Measurements from ENCODE around the gene SLC2A11.
A peak's percentile ranks its signal among the peaks of the same experiment; 100 is the strongest.

Gene SLC2A11, protein sequence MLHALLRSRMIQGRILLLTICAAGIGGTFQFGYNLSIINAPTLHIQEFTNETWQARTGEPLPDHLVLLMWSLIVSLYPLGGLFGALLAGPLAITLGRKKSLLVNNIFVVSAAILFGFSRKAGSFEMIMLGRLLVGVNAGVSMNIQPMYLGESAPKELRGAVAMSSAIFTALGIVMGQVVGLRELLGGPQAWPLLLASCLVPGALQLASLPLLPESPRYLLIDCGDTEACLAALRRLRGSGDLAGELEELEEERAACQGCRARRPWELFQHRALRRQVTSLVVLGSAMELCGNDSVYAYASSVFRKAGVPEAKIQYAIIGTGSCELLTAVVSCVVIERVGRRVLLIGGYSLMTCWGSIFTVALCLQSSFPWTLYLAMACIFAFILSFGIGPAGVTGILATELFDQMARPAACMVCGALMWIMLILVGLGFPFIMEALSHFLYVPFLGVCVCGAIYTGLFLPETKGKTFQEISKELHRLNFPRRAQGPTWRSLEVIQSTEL

GRCh38 chr22:23857606-23858483 lies at the start of gene SLC2A11:
SLC2A11 (plus strand) TSS chr22:23857875; CDS start chr22:23858000, 125 bp downstream.
- DNase-seq (ENCODE audit: low read depth in 2 of 2), result peak; percentile 92 to 94

- no peak for DNase-seq (ENCODE audit: low read depth in 2 of 2)
Measured at GRCh38 chr22:23812378-23812777, 45.3 kb upstream of the SLC2A11 start.

- no peak for DNase-seq (ENCODE audit: low read depth in 2 of 2)
Measured at GRCh38 chr22:23815541-23816155, 42.0 kb upstream of the SLC2A11 start.

DNA sequence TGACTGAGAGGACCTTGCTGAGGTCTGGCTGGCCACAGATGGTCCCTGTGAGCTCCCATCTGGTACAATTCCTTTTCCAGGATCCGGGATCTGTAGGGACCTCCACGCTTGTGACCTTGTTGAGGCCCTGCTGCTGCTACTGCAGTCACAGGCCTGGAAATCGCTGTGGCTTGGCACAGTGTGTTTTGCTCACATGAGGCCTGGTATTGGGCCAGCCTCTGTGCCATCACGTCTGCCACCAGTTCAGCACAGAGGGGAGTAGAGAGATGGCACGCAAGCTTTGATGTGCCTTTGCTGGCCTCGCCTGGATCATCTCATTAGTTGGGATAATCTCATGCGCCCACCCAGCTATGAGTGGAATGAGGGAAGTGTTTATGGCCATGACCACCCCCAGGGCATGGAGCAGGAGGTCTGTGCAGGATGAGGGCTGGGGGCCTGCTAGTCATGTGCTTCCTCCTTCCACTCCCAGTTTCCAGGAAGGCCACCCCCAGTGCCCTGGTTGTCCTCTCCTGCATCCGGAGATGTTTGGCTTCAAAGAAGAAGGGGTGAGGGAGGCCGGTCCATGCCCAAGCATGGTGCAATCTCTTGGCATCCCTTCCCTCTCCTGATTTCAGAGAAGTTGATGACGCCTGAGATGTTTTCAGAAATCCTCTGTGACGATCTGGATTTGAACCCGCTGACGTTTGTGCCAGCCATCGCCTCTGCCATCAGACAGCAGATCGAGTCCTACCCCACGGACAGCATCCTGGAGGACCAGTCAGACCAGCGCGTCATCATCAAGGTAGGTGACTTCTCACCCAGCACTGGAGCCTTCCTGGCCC lies 41.3 kb upstream of the SLC2A11 start:
- DNase-seq (ENCODE audit: low read depth in 2 of 2), result no peak

- no peak for DNase-seq (ENCODE audit: low read depth in 2 of 2)
Measured at GRCh38 chr22:23817146-23817545, 40.5 kb upstream of the SLC2A11 start.

DNA sequence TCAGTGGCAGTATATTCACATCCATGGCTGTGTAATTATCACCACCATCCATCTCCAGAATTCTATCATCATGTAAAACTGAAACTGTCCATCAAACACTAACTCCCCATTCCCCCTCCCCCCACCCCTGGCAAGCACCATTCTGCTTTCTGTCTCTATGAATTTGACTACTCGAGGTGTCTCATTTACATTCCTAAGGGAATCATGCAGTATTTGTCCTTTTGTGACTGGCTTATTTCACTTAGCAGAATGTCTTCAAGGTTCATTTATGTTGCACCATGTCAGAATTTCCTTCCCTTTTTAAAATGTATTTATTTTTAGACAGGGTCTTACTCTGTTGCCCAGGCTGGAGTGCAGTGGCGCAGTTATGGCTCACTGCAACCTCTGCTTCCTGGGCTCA lies 39.1 kb upstream of the SLC2A11 start:
- no peak for DNase-seq (ENCODE audit: low read depth in 2 of 2)

GRCh38 chr22:23820748-23821211 lies 36.9 kb upstream of the SLC2A11 start:
- peak in 1 of 2 donors; percentile 4 for DNase-seq (ENCODE audit: low read depth in 2 of 2)

- no peak for DNase-seq (ENCODE audit: low read depth in 2 of 2)
Measured at GRCh38 chr22:23822101-23822671, 35.5 kb upstream of the SLC2A11 start.

GRCh38 chr22:23823331-23823791 lies 34.3 kb upstream of the SLC2A11 start:
- no peak for DNase-seq (ENCODE audit: low read depth in 2 of 2)

- DNase-seq (ENCODE audit: low read depth in 2 of 2), result no peak
Measured at GRCh38 chr22:23824476-23825245, 33.0 kb upstream of the SLC2A11 start.

DNA sequence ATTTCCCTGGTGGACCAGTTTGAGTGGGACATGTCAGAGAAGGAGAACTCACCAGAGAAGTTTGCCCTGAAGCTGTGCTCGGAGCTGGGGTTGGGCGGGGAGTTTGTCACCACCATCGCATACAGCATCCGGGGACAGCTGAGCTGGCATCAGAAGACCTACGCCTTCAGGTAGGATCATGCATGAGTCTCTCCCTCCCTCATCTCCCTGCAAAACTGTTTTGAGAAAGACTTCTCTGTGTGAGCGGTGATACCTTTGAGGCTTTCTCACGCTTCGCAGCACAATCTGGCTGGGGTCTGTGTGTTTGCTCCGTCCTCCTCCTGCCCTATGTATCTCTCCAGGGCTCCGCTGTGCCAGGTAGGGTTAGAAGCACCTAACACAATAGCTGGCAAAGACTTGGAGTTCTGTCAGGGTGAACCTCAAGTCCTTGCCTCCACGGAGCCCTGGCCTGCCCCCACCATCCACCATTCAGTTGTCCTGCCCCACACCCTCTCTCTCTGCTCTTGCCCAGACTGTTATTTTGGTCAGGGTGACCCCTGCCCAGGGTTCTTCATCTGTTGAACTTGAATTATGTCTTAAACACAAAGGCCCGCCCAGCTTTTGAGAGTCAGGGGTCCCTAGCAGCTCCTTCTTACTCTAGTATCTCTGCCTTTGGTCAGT lies 32.3 kb upstream of the SLC2A11 start:
- DNase-seq (ENCODE audit: low read depth in 2 of 2), result no peak

DNA sequence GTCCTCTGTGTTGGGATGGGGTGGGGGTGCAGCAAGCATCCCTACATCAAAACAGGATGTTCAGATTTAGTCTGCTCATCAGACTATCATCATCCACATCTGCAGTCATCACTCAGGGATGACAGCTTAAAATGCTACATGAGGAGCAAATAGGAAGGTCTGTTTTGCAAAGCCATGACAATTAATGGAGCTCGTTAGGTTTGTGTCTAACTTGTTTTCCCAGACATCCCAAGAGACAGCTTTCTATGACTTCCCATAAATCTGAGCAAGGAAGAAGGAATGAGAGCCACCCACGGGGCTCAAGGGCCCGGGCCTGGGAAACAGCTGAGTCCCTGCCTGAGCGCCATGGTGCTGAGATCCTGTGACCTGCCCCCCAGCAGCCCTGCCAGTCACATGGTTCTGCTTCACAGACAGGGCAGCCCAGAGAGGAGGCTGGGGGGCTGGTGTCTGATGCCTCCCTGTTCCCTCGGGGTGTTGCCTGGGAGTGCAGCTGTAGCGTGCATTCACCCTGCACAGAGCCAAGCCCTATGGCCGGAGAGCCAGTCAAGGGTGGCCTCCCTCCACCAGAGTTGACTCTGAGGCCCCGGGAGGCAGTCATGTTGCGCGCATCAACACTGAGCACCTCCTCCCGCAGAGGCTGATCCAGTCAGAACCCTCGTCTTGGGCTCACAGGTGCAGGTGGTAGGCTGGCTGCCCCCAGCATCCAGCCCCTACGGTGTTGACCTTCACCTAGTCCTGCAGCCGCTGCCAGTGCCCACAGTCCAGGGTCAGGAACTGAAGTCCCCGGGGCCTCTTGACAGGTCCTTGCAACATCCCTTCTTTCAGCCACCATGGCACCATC lies 30.9 kb upstream of the SLC2A11 start:
- no peak for DNase-seq (ENCODE audit: low read depth in 2 of 2)

DNA sequence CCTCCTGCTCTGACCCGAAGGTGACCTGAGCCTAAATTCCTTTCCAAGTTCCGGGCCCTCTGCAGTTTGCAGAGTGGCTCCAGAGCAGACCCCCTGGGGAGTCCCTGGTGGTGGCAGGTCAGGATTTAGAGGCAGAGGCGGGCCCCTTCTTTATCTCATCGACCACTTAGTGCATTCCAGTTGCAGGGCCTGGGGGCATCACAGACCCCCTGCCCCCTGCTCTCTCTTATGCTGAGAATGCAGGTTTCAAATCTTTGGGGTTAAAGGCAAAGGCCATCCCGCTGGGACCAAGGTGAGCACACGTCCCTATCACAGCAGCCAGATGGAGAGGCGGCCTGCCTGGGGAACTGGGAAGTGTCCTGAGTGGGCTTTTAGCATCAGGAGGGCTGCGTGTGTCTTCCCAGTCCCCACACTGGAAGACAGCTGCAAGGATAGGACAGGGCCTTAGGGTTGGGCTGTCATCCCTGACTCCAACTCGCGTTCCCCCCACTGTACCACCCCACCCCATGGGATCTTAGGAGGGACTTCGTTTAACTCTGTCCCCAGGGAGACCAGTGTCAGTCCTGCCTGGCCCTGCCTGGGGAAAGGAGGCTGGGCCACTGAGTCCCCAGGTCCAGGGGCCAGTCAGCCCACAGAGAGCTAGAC lies 30.2 kb upstream of the SLC2A11 start:
- no peak for DNase-seq (ENCODE audit: low read depth in 2 of 2)

GRCh38 chr22:23828800-23829680 lies 28.6 kb upstream of the SLC2A11 start:
- DNase-seq (ENCODE audit: low read depth in 2 of 2), result no peak

DNA sequence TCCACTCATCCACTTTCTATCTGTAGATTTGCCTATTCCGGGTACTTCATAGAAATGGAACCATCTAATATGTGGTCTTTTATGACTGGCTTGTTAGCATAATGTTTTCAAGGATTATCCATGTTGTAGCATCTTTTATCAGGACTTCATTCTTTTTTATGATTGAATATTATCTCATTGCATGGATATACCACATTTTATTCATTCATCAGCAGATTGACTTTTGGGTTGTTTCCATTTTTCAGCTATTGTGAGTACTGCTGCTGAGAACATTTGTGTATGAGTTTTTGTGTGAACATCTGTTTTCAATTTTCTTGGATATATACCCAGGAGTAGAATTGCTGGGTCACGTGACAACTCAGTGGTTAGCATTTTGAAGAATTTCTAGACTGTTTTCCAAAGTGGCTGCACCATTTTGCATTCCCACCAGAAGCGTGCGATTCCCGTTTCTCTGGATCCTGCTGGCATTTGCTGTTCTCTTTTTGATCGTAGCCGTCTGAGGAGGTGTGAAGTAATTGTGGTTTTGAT lies 27.8 kb upstream of the SLC2A11 start:
- no peak for DNase-seq (ENCODE audit: low read depth in 2 of 2)

GRCh38 chr22:23831261-23831660 lies 26.4 kb upstream of the SLC2A11 start:
- DNase-seq (ENCODE audit: low read depth in 2 of 2), result no peak

DNA sequence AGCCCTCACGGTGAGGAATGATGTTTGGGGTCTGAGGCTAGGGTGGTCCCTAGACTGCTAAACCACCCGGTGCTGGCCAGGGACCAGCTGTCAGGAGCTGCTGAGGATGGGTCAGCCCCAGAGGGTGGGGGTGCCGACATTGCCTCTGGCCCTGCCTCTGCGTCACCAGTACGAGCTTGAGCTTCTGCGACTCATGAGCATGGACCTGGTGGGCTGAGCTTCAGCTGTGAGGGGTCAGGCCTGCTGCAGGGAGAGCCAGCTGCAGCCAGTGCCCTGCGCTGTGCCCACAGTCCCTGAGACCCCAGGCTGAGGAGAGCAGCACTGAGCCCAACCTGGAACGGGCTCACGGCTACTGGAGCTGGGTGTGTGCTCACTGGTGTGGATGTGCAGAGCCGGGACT lies 25.9 kb upstream of the SLC2A11 start:
- no peak for DNase-seq (ENCODE audit: low read depth in 2 of 2)

Data from stimulated activated CD8-positive, alpha-beta memory T cell treated with anti-CD3 and anti-CD28 coated beads, Interleukin-15, amount 100 ng/mL, for 48 hours (primary cell).